ENCODE measurements around the gene RBM22. TPM values are rescaled to one million over a fixed set of nuclear protein-coding genes. Genes with fewer than 3 reads are reported as not detected.

Gene RBM22
- total RNA-seq, 1 donor from 2014 or later: 35.6 TPM

- H3K4me3 ChIP-seq (ENCODE audit: low read depth, low read length): no peak overlapping the region
- no peak for TF ChIP-seq CTCF (conservative IDR thresholded peaks at IDR 0.05; ENCODE audit: low read depth, low read length)
- no peak for DNase-seq (ENCODE audit: low read depth)
Measured at GRCh38 chr5:150663936-150664335, 36.9 kb downstream of the RBM22 start.

- no peak for DNase-seq (ENCODE audit: low read depth)
- no peak overlapping the region for H3K4me3 ChIP-seq (ENCODE audit: low read depth, low read length)
- TF ChIP-seq CTCF (conservative IDR thresholded peaks at IDR 0.05; ENCODE audit: low read depth, low read length): no peak
Measured at GRCh38 chr5:150662731-150663516, 37.9 kb downstream of the RBM22 start.

GRCh38 chr5:150661821-150662596 lies 38.9 kb downstream of the RBM22 start:
- no peak overlapping the region for H3K4me3 ChIP-seq (ENCODE audit: low read depth, low read length)
- DNase-seq (ENCODE audit: low read depth): no peak
- no peak for TF ChIP-seq CTCF (conservative IDR thresholded peaks at IDR 0.05; ENCODE audit: low read depth, low read length)

- TF ChIP-seq CTCF (conservative IDR thresholded peaks at IDR 0.05; ENCODE audit: low read depth, low read length): no peak
Measured at GRCh38 chr5:150661086-150661485, 39.8 kb downstream of the RBM22 start, which contains the start of gene MYOZ3. Gene MYOZ3, plus strand, starts transcription at chr5:150661251. Its CDS starts 1,691 bp downstream, at chr5:150662942.

GRCh38 chr5:150660108-150660831 lies 40.6 kb downstream of the RBM22 start:
- no peak for TF ChIP-seq CTCF (conservative IDR thresholded peaks at IDR 0.05; ENCODE audit: low read depth, low read length)
- no peak overlapping the region for H3K4me3 ChIP-seq (ENCODE audit: low read depth, low read length)
- DNase-seq (ENCODE audit: low read depth): no peak

More at GRCh38 chr5:150661086-150661485, 39.8 kb downstream of the RBM22 start, which contains the start of gene MYOZ3:
- no peak for DNase-seq (ENCODE audit: low read depth)
- no peak within 1 kb of the TSS for H3K4me3 ChIP-seq (ENCODE audit: low read depth, low read length)

- DNase-seq (ENCODE audit: low read depth): no peak
- TF ChIP-seq CTCF (conservative IDR thresholded peaks at IDR 0.05; ENCODE audit: low read depth, low read length): no peak
- H3K4me3 ChIP-seq (ENCODE audit: low read depth, low read length): no peak overlapping the region
Measured at GRCh38 chr5:150659360-150660107, 41.3 kb downstream of the RBM22 start.
